HG02571 (cell line): ENCODE measurements around the gene EFCAB8.

Experiments used
- ATAC-seq: cut with Tn5 transposase; IDR thresholded peaks from one replicate; pipeline ENCODE4 v1.9.1; 2021; ENCODE audit warnings: mild to moderate bottlenecking, moderate library complexity; ENCODE audit not compliant: unreplicated experiment

The EFCAB8 gene, protein sequence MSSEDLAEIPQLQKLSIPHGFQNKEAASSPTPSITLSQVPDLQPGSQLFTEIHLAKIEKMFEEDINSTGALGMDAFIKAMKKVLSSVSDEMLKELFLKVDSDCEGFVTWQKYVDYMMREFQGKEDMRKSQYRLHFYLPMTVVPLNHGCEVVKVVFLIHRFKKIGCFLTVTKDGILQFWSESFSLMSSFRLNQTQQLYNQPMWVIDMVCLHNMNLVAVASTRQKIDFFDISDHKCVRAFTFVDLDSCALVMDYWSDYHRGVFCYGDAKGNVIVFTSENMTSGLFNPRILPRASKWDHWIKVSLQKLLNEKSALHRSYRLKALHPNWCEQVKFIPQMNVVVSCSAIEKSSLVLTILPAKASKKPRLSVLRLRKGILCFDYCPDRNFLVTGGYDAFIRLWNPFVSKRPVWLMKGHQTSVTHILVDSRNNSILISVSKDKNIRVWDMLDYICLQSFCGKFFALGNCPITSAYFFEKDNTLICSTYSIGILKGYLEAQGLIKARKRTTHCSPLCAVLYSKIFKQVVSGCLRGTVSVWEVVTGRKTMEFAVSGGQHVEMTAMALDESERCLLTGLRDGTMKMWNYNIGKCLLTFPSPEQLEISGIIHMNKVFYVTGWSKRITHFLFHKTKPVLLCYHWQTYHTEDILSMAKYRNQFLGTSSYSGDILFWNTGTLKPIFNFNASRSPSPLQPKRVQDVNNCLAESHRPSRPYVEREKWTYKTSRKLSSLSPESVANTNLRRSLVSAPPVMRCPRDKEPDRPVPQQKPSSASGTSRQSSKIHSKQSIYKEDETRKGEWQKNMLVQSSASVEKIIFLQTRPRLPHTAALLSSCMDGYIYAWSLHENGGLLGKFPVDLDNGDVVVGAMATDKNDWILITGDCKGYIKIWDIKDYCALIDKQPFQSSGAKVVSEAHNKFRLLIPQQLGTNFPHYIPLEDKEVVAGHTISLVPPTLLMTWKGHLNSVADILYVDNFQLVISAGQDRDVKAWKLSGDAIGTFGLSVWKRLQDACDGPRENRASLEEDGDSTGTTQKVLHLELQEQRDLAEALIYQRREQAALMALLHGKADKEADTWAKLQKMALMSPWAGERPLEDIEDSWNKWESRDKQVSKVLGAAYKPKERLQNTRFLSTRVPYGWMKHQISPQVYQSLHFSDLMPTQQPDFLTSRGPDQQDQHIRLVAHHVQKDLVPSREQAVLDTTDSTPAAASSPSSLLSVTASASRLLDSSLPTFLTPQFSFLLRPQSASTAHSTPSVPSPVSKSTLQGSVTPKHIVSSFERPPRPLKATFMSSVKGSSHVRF

DNA sequence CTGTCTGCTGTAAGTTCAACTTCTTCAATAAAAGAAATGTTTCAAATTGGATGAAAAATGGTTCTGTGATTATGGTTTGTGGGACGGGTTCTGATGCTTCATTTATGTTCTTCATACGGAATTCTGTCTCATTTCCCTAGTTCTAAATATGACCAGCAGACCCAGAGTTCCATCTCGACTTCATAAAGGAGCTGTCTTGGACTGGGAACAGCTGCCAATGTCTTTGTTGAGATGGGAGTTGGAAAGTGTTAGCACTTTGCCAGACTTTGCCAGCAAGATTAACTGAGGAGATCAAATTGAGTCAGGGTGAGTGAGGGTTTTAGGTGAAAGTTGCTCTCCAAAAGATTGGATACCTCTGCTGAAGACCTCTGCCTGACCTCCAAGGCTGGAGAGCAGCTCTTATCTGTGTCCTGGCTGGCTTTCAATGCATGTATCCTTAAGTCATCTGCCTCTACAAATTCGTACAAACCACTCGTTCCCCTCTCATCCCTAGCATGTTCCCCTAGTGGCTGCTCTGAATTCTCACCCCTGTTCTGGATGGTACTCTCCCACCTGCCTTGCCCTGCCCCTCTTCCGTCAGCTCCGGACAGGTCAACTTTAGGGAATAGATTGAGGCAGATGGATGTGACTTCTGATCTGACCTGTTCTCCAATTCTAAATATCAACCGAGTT is at the start of gene EFCAB8:
Gene EFCAB8 (plus strand): TSS at position 223 of the 672 bp plus-strand sequence. CDS start 4,870 bp downstream, outside the sequence.
- ATAC-seq: no peak

DNA sequence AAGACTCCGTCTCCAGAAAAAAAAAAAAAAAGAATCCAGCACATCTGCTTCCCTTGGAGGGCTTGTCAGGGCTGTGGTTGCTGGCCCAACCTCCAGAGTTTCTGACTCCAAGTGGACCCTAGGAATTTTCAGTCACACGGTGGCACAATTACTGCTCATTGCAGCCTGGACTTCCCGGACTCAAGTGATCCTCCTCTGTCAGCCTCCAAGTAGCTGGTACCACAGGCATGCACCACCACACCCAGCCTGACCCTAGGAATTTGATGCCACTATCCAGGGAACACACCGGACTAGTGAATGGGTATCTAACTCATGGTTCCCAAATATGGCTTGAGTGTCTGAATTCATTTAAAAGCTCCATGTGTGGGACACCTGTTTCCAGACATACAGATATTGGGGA is 48.8 kb upstream of the EFCAB8 start:
- ATAC-seq: no peak

DNA sequence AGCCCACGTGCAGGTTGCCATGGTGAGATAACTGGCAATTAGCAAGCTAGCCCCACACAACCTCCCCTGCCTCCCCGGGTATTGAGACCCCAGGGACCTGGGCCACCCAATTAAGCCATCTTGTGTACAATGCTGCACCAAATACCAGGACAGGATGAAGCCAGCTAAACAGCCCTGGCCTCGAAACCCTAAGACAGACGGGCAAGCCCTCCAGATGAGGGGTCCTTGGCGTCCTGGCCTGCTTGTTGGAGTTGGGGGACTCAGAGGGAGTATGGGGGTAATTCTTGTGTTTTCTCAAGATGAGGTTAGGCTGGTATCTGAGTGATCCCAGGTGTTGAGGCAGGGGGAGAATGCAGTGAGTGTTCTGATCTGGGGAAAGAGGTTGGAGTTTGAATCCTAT is 47.8 kb upstream of the EFCAB8 start:
- no peak for ATAC-seq

DNA sequence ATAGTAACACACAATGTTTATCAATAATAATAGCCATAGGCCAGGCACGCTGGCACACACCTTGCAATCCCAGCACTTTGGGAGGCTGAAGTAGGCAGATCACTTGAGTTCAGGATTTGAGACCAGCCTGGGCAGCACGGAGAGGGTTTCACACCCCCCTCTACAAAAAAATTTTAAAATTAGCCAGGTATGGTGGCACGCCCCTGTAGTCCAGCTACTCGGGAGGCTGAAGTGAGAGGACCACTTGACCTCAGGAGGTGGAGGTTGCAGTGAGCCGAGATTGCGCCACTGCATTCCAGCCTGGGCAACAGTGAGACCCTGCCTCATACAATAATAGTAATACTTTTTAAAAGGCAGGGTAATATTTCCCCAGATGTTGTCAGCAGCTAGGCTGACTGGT is 46.8 kb upstream of the EFCAB8 start:
- ATAC-seq: no peak

DNA sequence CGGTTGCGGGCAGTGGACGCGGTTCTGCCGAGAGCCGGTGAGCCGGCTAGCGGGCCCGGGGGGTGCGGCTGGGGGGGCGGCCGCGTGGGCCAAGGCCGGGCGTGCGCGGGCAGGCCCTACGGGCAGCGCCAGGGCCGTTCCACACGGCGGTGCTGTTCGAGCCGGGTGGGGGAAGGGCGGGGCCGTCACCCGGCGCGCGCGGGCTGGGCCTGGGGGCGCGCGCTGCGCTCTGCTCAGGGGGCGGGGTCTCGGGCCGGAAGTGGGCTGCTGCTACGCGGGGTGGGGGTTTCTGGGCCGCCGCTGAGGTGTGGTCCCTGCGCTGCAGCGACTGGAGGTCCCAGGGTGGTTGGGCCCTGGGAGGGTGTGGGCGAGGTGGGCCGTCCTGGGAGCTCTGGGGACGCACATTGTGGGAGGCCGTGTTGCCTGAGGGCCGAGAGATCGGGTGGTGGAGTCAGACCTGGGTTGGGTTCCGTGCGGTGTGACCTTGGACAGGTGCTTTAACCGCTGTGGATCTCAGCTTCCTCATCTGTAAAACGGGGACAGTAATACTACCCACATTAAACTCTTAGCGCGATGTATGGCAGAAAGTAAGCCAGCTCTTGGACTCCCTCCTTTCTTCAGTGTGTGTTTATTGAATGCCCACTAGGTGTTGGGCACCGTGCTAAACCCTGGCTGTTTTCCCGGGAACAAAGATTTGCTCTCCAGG is 38.6 kb upstream of the EFCAB8 start:
- ATAC-seq: peak; percentile 48

DNA sequence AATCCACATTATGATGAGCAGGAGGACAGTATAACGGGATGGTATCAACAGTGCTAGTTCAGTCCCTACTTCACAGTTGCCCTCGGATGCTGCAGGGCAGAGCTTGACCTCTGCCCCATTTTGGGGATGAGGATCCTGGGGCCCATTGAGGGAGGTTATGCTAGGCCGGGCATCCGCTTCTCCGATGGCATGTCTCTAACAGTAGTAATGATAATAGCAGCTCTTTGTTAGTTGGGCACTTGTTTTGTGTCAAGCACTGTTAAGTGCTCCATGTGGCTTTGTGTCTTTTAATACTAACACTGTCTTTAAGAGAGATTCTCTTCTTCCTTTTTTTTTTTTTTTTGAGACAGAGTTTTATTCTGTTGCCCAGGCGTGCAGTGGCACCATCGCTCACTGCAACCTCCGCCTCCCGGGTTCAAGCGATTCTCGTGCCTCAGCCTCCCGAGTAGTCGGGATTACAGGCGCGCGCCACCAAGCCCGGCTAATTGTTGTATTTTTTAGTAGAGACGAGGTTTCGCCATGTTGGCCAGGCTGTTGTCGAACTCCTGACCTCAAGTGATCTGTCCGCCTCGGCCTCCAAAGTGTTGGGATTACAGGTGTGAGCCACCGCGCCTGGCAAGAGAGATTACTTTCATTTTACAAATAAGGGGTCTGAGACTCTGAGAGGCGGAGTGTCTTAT is 37.9 kb upstream of the EFCAB8 start:
- ATAC-seq: no peak

DNA sequence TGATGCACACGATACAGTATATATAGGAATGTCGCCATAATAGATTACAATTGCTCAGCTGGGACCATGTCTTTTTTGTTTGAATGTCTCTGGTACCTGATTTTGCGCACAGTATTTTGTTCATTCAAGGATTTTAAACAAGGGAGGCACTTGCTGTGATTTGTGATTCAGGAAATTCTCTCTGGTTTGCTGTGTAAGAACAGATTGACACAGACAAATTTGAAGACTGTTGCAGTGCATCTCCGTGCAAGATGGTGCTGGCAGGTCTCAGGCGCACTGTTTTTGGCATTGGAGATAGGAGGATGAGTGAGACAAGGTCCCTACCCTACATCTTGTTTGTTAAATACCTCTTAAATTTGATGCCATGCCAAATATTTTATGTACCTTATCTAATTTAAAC is 36.5 kb upstream of the EFCAB8 start:
- ATAC-seq: no peak

DNA sequence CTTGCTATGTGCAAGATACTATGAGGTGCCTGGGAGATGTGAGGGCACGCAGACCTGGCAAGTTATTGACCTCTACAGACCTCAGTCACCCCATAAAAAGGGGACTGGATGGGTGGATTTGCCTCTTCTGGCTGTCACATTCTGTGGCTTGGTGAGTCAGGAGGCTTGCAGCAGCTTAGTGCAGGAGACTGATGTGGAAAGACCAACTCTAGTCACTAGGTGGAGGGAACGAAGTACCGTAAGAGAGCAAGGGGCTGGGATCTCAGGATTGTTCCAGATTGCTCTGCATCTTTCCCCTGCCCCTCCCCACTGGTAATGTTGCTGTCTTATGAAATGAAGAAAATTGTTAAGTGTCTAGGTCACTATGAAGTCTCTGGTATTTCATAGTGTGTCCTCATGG is 35.6 kb upstream of the EFCAB8 start:
- ATAC-seq: no peak

DNA sequence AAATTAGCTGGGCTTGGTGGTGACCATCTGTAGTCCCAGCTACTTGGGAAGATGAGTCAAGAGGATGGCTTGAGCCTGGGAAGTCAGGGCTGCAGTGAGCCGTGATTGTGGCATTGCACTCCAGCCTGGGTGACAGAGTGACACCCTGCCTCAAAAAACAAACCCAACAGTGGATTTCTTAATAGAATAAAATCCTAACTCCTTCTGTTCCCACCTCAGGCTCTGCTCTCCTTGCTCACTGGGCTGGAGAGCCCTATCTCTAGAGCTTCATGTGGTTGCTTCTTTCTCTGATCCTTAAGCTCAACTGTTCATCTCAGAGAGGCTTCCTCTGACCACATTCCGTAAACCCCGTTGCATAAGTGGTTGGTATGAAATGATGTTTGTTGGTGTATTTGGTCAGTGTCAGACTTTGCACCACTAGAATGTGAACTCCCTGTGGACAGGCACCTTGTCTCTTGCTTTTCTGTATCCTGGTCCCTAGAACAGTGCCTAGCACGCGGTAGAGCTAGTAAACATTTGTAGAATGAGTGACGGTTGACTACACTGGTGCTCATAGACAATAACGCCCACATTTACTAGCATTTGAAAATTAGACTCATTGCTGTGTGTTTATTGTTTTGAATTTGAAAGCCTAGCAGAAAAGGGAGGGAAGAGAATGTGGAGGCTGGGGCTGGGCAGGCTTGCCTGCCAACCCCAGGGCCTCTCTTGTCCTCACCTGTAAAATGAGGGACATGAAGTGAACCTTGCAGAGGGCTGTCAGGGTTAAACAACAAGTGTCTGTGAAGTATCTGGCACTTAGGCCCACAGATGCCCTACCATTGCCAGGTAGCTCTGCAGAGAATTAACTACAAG is 34.8 kb upstream of the EFCAB8 start:
- no peak for ATAC-seq

DNA sequence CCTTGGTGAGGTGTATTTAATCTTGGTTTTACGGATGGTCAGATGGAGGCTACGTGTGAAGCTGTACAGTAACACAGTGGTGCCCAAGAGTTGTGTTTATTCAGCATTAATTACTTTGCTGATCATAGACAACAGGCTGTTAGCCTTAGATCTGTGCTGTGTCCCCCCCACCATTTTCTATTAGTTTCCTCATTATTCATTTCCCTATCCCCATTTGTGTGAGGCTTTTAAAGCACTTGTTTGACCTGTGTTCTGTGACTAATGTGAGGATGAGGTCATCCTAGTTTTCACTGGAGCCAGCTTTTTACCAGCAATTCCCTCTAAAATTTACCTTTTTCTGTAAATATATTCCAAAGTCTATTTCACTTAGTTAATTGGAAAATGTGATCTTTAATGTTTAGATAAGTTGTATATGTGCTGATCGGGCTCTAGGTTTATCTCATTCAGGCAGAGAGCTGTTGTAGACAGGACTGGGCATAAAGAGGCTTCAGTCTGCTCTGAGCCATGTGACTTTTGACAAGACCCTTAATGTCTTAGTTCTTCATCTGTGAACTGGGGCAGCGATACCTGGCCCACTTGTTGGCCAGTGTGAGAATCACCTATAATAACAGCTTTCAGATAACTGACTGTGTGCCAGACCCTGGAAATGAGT is 30.6 kb upstream of the EFCAB8 start:
- ATAC-seq: no peak

DNA sequence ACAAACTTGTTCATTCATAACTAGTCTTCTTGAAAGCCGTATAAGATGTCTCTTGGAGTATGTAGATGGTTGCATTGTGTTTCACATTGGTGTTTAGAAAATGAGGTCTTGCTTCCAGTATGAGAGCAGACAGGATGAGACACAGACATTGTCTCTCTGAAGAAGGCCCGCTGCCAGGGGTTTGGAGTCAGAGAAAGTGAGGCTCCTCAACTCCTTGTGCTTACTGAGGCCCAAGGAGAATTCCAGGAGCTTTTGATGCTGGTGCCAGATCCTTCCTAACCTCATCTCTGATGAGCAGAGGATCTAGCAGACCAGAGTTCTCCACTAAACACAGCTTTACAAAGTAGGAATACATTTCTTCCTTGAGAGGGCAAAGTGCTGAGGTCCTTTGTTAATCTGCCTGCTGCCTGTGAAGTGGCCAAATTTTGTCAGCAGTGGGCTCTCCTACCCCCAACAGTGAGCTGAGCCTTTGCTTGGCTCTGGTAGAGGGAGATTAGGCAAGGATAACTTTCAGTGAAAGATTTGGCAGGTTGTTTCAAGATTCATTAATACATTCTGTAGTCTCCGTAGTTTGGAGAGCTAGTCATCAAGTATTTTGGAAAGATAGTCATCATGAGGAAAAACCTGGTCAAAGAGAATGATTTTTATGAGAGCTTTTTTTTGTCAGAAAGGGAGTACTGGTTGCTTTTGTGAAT is 29.3 kb upstream of the EFCAB8 start:
- no peak for ATAC-seq

DNA sequence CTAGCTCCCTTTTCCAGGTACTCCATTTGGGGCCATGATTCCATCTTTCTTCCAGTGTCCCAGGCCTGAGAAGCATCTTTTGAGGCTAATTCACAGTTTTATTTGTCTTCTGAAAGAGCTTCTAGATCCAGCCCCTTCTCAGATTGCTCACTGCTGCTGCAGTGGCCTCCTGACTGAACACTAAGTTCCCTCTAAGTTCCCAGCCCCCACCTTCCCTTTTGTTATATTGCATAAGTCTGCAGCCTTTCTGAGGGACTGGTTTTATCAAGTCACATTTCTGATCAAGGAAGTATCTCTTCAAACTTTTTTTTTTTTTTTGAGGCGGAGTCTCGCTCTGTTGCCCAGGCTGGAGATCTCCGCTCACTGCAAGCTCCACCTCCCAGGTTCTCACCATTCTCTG is 28.3 kb upstream of the EFCAB8 start:
- ATAC-seq: no peak

DNA sequence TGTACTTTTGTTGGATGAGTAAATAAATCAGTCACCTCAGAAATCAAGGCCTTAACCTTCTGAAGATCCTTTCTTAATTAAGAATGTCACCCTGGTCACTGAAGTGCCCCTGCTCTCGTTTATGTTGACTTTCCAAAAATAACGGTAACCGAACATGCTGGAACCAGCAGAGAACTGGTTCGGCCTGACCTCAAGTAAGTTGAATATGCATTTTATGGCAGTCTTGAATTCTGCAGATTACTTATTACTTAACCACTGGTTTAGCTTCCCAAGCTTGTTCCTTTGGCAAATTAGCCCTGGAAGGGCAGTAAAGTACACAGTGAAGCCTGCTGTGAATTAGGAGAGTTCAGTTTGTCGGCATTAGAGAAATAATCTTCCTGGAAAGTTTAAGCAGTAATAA is 26.7 kb upstream of the EFCAB8 start:
- ATAC-seq: no peak

DNA sequence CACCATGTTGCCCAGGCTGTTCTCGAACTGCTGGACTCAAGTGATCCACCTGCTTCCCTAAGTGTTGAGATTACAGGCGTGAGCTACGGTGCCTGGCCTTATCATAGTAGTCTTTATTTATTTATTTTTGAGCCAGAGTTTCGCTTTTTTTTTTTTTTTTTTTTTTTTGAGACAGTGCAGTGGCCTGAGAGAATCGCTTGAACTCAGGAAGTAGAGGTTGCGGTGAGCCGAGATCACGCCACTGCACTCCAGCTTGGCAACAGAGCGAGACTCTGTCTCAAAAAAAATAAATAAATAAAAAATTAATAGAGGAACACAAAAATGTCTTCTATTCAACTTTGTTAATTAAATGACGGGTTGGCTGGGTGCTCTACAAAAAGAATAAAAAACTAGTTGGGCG is 26.1 kb upstream of the EFCAB8 start:
- no peak for ATAC-seq

DNA sequence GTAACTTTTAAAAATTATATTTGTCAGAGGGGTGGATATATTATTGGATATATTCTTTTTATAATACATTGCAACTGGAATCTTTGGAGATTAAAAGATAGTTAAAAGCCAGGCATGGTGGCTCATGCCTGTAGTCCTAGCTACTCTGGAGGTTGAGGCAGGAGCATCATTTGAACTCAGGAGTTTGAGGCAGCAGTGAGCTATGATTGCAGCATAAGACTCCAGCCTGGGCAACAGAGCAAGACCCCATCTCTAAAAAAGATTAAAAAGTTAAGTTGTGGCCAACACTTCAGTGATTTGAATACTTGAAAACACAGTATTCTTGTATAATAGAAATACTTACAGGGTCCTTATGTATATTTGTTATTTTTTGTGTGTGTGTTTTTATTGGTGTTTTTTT is 23.8 kb upstream of the EFCAB8 start:
- ATAC-seq: no peak

DNA sequence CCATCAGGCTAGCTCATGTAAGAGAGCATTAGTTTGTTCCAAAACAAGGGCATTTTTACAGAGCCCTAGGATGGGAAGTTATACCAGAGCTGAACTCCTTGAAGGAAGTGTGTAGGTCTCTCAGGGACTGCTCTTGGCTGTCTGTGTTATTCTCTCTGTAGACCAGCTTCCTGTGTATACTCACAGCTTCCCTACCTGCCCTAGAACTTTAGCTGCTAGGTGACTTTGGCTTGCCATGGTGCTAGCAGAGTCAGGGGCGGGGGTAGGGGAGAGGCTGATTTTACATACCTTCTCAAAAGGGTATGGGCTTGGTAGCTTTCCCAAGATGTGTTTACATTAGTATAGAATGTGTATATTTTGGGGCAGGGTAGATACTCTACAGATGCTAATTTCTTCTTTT is 21.6 kb upstream of the EFCAB8 start:
- ATAC-seq: no peak

DNA sequence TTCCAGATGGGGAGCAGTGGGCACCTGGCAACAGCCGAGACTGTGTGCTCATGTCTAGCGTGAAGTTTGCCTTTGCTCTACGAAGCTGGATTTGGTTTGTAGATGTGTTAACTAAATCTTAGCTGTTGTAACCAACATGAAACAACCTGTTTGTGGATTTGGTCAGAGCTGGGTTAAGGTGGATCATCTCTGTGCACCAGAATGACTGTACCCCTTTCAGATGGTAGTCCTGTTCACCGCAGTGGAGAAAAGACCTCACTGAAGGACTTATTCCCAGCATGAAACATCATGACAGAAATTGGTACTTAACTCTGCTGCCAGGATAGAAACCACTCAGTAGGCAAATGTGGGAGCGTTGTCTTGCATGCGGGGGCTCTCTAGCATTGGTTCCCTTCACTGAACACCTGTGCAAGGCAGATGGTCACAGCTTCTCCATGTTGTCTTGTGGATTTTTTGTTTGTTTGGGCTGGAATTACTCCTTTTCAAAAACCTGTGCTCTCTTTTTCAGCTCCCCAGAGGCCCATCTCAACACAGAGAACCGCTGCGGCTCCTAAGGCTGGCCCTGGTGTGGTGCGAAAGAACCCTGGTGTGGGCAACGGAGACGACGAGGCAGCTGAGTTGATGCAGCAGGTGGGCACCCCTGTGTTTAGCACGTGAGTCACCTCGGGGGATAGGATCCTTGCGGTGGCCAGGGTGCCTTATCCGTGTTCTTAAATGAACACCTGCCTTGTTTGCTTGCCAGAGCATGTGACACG is 19.3 kb upstream of the EFCAB8 start:
- ATAC-seq: no peak
